ENCODE data around the gene MGST3.

Gene MGST3

DNA sequence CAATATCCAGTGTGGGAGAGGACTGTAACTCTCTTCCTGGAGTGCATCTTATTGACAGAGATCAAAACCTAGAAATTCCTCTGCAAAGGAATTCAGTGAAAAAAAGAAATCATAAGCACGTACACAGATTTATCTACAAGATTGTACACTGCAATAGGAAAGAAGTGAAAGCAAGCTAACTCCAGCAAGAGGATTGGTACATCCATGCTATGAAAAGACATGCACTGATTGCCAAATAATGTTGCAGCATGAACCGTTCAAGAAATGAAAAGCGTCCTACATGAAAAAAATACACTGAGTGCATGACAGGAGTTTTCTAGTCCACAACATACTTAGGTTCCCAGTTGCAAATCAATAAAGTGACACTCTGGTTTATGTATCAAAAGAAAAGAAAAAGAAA lies 1.9 kb upstream of the MGST3 start:
- Histone ChIP-seq H3K36me3 (ENCODE audit: insufficient read depth, low read length) (no peaks in the 10 kb centered on the region), H3K4me1 (ENCODE audit: insufficient read depth, low read length, poor library complexity, severe bottlenecking) (peaks cover 33% of the 10 kb centered on the region), H4K20me1 (ENCODE audit: insufficient read depth, low read length, poor library complexity, severe bottlenecking) (no peaks in the 10 kb centered on the region), H3K9ac (ENCODE audit: low read depth, low read length, poor library complexity, severe bottlenecking) (no peak overlapping the region), H3K9me2 (replicated peaks; ENCODE audit: low read depth, low read length) (no peaks in the 10 kb centered on the region), H3F3A (ENCODE audit: low read depth) (no peaks in the 10 kb centered on the region), H3K27me3 (ENCODE audit: insufficient read depth, low read length, poor library complexity, severe bottlenecking) (no peaks in the 10 kb centered on the region), H2AFZ (ENCODE audit: low read length) (no peak overlapping the region), H3K4me3 (ENCODE audit: low read length, poor library complexity, severe bottlenecking) (no peak overlapping the region), H3K9me3 (ENCODE audit: insufficient read depth, low read depth, low read length) (no peaks in the 10 kb centered on the region), H3K4me2 (ENCODE audit: low read depth, low read length, poor library complexity, severe bottlenecking) (peak overlapping the region; percentile 98), H3K79me2 (ENCODE audit: insufficient read depth, low read length) (peaks cover 16% of the 10 kb centered on the region; the same call in 1 of the 2 replicates)
- TF ChIP-seq EZH2phosphoT487 (IDR thresholded peaks at IDR 0.05; ENCODE audit: borderline replicate concordance), result no peak
- TF ChIP-seq, protein P1, sequence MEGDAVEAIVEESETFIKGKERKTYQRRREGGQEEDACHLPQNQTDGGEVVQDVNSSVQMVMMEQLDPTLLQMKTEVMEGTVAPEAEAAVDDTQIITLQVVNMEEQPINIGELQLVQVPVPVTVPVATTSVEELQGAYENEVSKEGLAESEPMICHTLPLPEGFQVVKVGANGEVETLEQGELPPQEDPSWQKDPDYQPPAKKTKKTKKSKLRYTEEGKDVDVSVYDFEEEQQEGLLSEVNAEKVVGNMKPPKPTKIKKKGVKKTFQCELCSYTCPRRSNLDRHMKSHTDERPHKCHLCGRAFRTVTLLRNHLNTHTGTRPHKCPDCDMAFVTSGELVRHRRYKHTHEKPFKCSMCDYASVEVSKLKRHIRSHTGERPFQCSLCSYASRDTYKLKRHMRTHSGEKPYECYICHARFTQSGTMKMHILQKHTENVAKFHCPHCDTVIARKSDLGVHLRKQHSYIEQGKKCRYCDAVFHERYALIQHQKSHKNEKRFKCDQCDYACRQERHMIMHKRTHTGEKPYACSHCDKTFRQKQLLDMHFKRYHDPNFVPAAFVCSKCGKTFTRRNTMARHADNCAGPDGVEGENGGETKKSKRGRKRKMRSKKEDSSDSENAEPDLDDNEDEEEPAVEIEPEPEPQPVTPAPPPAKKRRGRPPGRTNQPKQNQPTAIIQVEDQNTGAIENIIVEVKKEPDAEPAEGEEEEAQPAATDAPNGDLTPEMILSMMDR (conservative IDR thresholded peaks at IDR 0.05; ENCODE audit: low read length), result no peak

DNA sequence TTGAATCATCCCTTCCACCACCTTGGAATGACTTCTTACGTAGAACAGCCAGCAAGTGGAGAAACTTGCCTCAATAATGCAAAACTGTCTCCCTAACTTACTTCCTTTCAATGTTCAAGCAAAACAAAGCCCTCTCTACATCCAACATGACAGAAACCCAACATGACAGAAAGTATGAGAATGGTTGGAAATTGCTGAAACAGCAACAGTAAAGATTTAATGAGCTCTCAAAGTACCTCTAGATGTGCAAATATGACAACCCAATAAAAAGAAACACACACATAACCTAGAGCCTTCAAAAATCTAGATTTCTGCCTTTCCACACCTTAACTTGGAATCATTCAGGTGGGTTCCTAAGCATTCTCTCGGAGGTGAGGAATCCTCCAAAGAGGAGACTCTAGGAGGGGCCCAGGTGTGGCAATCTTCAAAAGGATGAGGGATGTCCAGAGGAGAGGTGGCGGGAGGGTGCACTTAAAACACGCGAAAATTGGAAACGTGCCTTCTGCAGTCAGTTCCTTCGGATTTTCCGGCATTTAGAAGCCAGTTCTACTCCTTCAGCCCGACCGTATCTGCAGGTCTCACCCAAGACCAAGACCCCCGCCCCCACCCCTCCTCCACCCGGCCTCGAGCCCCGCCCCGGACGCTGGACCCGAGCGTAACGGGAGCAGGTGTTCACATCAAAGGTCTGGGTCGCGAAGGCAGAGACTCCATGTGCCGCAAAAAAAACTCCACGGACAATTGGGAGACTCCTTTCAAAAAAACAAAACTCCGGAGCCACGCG lies 996 bp upstream of the MGST3 start:
- Histone ChIP-seq H3F3A (ENCODE audit: low read depth) (no peaks in the 10 kb centered on the region), H3K27me3 (ENCODE audit: insufficient read depth, low read length, poor library complexity, severe bottlenecking) (no peaks in the 10 kb centered on the region), H3K4me1 (ENCODE audit: insufficient read depth, low read length, poor library complexity, severe bottlenecking) (peaks cover 40% of the 10 kb centered on the region), H3K9me3 (ENCODE audit: insufficient read depth, low read depth, low read length) (no peaks in the 10 kb centered on the region), H2AFZ (ENCODE audit: low read length) (peak overlapping the region; percentile 98), H3K9me2 (replicated peaks; ENCODE audit: low read depth, low read length) (no peaks in the 10 kb centered on the region), H3K4me3 (ENCODE audit: low read length, poor library complexity, severe bottlenecking) (peak overlapping the region; percentile 93), H3K79me2 (ENCODE audit: insufficient read depth, low read length) (peaks cover 16% of the 10 kb centered on the region; the same call in 1 of the 2 replicates), H3K36me3 (ENCODE audit: insufficient read depth, low read length) (no peaks in the 10 kb centered on the region), H3K9ac (ENCODE audit: low read depth, low read length, poor library complexity, severe bottlenecking) (peak overlapping the region; percentile 84), H4K20me1 (ENCODE audit: insufficient read depth, low read length, poor library complexity, severe bottlenecking) (no peaks in the 10 kb centered on the region), H3K4me2 (ENCODE audit: low read depth, low read length, poor library complexity, severe bottlenecking) (peak overlapping the region; percentile 98)
- TF ChIP-seq, protein P1 (conservative IDR thresholded peaks at IDR 0.05; ENCODE audit: low read length), result no peak
- TF ChIP-seq EZH2phosphoT487 (IDR thresholded peaks at IDR 0.05; ENCODE audit: borderline replicate concordance), result no peak

GRCh38 chr1:165631342-165632151 lies 513 bp downstream of the MGST3 start:
- no peak for TF ChIP-seq EZH2phosphoT487 (IDR thresholded peaks at IDR 0.05; ENCODE audit: borderline replicate concordance)
- TF ChIP-seq, protein P1 (conservative IDR thresholded peaks at IDR 0.05; ENCODE audit: low read length), result no peak; the same call in 1 of the 2 replicates
- no peaks in the 10 kb centered on the region for H4K20me1 ChIP-seq (ENCODE audit: insufficient read depth, low read length, poor library complexity, severe bottlenecking)

More at GRCh38 chr1:165631342-165632151, 513 bp downstream of the MGST3 start:
- peak overlapping the region; percentile 98 for H3K4me2 ChIP-seq (ENCODE audit: low read depth, low read length, poor library complexity, severe bottlenecking)
- peak overlapping the region; percentile 93 for H3K4me3 ChIP-seq (ENCODE audit: low read length, poor library complexity, severe bottlenecking)
- H2AFZ ChIP-seq (ENCODE audit: low read length), result peak overlapping the region; percentile 98
- H3K9me3 ChIP-seq (ENCODE audit: insufficient read depth, low read depth, low read length), result no peaks in the 10 kb centered on the region
- peaks cover 47% of the 10 kb centered on the region for H3K4me1 ChIP-seq (ENCODE audit: insufficient read depth, low read length, poor library complexity, severe bottlenecking)
- no peaks in the 10 kb centered on the region for H3K36me3 ChIP-seq (ENCODE audit: insufficient read depth, low read length)
- peaks cover 16% of the 10 kb centered on the region; the same call in 1 of the 2 replicates for H3K79me2 ChIP-seq (ENCODE audit: insufficient read depth, low read length)
- no peaks in the 10 kb centered on the region for H3F3A ChIP-seq (ENCODE audit: low read depth)
- H3K9ac ChIP-seq (ENCODE audit: low read depth, low read length, poor library complexity, severe bottlenecking), result peak overlapping the region; percentile 84
- H3K9me2 ChIP-seq (replicated peaks; ENCODE audit: low read depth, low read length), result no peaks in the 10 kb centered on the region
- no peaks in the 10 kb centered on the region for H3K27me3 ChIP-seq (ENCODE audit: insufficient read depth, low read length, poor library complexity, severe bottlenecking)
